Ectodermal cell (in vitro differentiated cells): ENCODE results near the gene SETD2. TPM values are rescaled to one million over a fixed set of nuclear protein-coding genes. Genes with fewer than 3 reads are reported as not detected.
"Not testable (repeated sequence)": the region's sequence is repeated elsewhere in the genome, so short reads cannot be mapped to it uniquely, and the experiment has no call there.

ENCODE experiments used
- H3K27ac ChIP-seq: 2 replicates; pipeline ENCODE4 v1.7.0; 2013; ENCODE audit warnings: mild to moderate bottlenecking, low read depth, low read length; ENCODE audit not compliant: insufficient read depth, poor library complexity, severe bottlenecking
- H3K27me3 ChIP-seq: 2 replicates; pipeline ENCODE4 v1.7.0; 2013; ENCODE audit warnings: mild to moderate bottlenecking, low read length; ENCODE audit not compliant: insufficient read depth, control insufficient read depth, poor library complexity, severe bottlenecking
- H3K36me3 ChIP-seq: one replicate; pipeline ENCODE4 v1.7.0; 2013; ENCODE audit warnings: low read length; ENCODE audit not compliant: control insufficient read depth, insufficient read depth
- H3K4me1 ChIP-seq: one replicate; pipeline ENCODE4 v1.7.0; 2013; ENCODE audit warnings: low read length; ENCODE audit not compliant: control insufficient read depth, insufficient read depth
- H3K4me3 ChIP-seq: 2 replicates; pipeline ENCODE4 v1.7.0; 2013; ENCODE audit warnings: low read depth, low read length, control low read depth; ENCODE audit not compliant: insufficient read depth
- H3K9me3 ChIP-seq: 2 replicates; pipeline ENCODE4 v1.7.0; 2013; ENCODE audit warnings: mild to moderate bottlenecking, low read length, moderate library complexity; ENCODE audit not compliant: control insufficient read depth
- WGBS, 2 experiments: methylation state at CpG; one replicate each; pipeline ENCODE4 v1.1.7; 2013; ENCODE audit warnings: missing lambda C conversion rate in 2 of 2; 5-methylcytosine and 5-hydroxymethylcytosine counted together
- polyA plus RNA-seq, 4 experiments: library from polyadenylated mRNA; stranded (reverse); fragments of 50-300 nt; gene quantifications; one replicate each; pipeline ENCODE4 v1.2.3, GENCODE V29; 2013

The SETD2 gene
- polyA plus RNA-seq (2013, experiment 1 of 4): 48.6 TPM
- polyA plus RNA-seq (2013, experiment 2 of 4): 50.2 TPM
- 35.4 TPM for polyA plus RNA-seq (2013, experiment 3 of 4)
- polyA plus RNA-seq (2013, experiment 4 of 4): 40.7 TPM

- Histone ChIP-seq H3K27me3 (no peaks in the 10 kb centered on the region), H3K9me3 (no peaks in the 10 kb centered on the region), H3K36me3 (no peaks in the 10 kb centered on the region), H3K4me3 (peak within 1 kb of the TSS; percentile 92), H3K27ac (peak within 1 kb of the TSS; percentile 97), H3K4me1 (no peaks in the 10 kb centered on the region)
- WGBS, 2 experiments: 0% methylated on average over 90 to 93 of the region's 95 CpGs
Measured at GRCh38 chr3:47164007-47164881, at the start of gene SETD2. TSS of gene SETD2 (minus strand) at chr3:47164113. CDS start at chr3:47163924, 189 bp downstream.

GRCh38 chr3:47210863-47211405 is 47.0 kb upstream of the SETD2 start:
- Histone ChIP-seq H3K27me3 (no peaks in the 10 kb centered on the region), H3K9me3 (no peaks in the 10 kb centered on the region), H3K4me1 (no peaks in the 10 kb centered on the region), H3K4me3 (no peak overlapping the region), H3K27ac (no peak overlapping the region), H3K36me3 (no peaks in the 10 kb centered on the region)
- 92 to 97% methylated on average over 3 of the region's 3 CpGs for WGBS, 2 experiments

GRCh38 chr3:47206022-47206421 is 42.1 kb upstream of the SETD2 start:
- 92 to 94% methylated on average over 5 of the region's 5 CpGs for WGBS, 2 experiments

GRCh38 chr3:47204875-47205274 is 41.0 kb upstream of the SETD2 start:
- H3K27me3 ChIP-seq: no peaks in the 10 kb centered on the region
- H3K4me3 ChIP-seq: no peak overlapping the region
- H3K36me3 ChIP-seq: no peaks in the 10 kb centered on the region
- H3K4me1 ChIP-seq: no peaks in the 10 kb centered on the region
- H3K27ac ChIP-seq: no peak overlapping the region
- H3K9me3 ChIP-seq: no peaks in the 10 kb centered on the region

More at GRCh38 chr3:47206022-47206421, 42.1 kb upstream of the SETD2 start:
- H3K4me3 ChIP-seq, H3K9me3 ChIP-seq, H3K27ac ChIP-seq, H3K27me3 ChIP-seq, H3K4me1 ChIP-seq, H3K36me3 ChIP-seq: not testable (repeated sequence)

- no peaks in the 10 kb centered on the region for H3K9me3 ChIP-seq
- no peaks in the 10 kb centered on the region for H3K36me3 ChIP-seq
- H3K27me3 ChIP-seq: no peaks in the 10 kb centered on the region
- 91 to 93% methylated on average over 3 of the region's 3 CpGs for WGBS, 2 experiments
- H3K4me1 ChIP-seq: no peaks in the 10 kb centered on the region
- H3K27ac ChIP-seq: no peak overlapping the region
- H3K4me3 ChIP-seq: no peak overlapping the region
Measured at GRCh38 chr3:47202542-47202941, 38.6 kb upstream of the SETD2 start.

- H3K4me1 ChIP-seq: no peaks in the 10 kb centered on the region
- H3K36me3 ChIP-seq: no peaks in the 10 kb centered on the region
- H3K27me3 ChIP-seq: no peaks in the 10 kb centered on the region
- no peak overlapping the region for H3K4me3 ChIP-seq
- WGBS, 2 experiments: 86 to 93% methylated on average over 3 of the region's 3 CpGs
- H3K9me3 ChIP-seq: no peaks in the 10 kb centered on the region
- no peak overlapping the region for H3K27ac ChIP-seq
Measured at GRCh38 chr3:47197287-47197686, 33.4 kb upstream of the SETD2 start.

- Histone ChIP-seq H3K9me3 (no peaks in the 10 kb centered on the region), H3K27ac (no peak overlapping the region), H3K36me3 (no peaks in the 10 kb centered on the region), H3K27me3 (no peaks in the 10 kb centered on the region), H3K4me1 (no peaks in the 10 kb centered on the region), H3K4me3 (no peak overlapping the region)
- WGBS, 2 experiments: 88 to 100% methylated on average over 1 to 2 of the region's 2 CpGs
Measured at GRCh38 chr3:47194994-47195393, 31.1 kb upstream of the SETD2 start.

- WGBS, 2 experiments: 97 to 99% methylated on average over 4 of the region's 4 CpGs
- Histone ChIP-seq H3K36me3 (no peaks in the 10 kb centered on the region), H3K4me1 (no peaks in the 10 kb centered on the region), H3K27me3 (no peaks in the 10 kb centered on the region), H3K27ac (no peak overlapping the region), H3K9me3 (no peaks in the 10 kb centered on the region), H3K4me3 (no peak overlapping the region)
Measured at GRCh38 chr3:47193871-47194859, 30.3 kb upstream of the SETD2 start.

GRCh38 chr3:47186285-47186684 is 22.4 kb upstream of the SETD2 start:
- Histone ChIP-seq H3K27me3 (no peaks in the 10 kb centered on the region), H3K27ac (no peak overlapping the region)
- WGBS, 2 experiments: 91 to 92% methylated on average over 2 of the region's 2 CpGs

More at GRCh38 chr3:47186285-47186684, 22.4 kb upstream of the SETD2 start:
- no peaks in the 10 kb centered on the region for H3K4me1 ChIP-seq
- no peaks in the 10 kb centered on the region for H3K9me3 ChIP-seq
- no peaks in the 10 kb centered on the region for H3K36me3 ChIP-seq
- H3K4me3 ChIP-seq: no peak overlapping the region
